HepG2 (cell line): ENCODE results near the gene HDAC5. TPM values are rescaled to one million over a fixed set of nuclear protein-coding genes. Genes with fewer than 3 reads are reported as not detected.

Source experiments
- BCLAF1 ChIP-seq: fragments of 450-650 bp; IDR thresholded peaks from 2 replicates; pipeline ENCODE4 v1.6.1; 2017; ENCODE audit warnings: mild to moderate bottlenecking
- ELF3 ChIP-seq: IDR thresholded peaks from 2 replicates; pipeline ENCODE4 v1.6.1; 2016; ENCODE audit warnings: missing genetic modification reagents, missing compliant biosample characterization
- FOXJ3 ChIP-seq: sonication (generic); formaldehyde crosslinking; IDR thresholded peaks from 2 replicates; pipeline ENCODE4 v1.4.0; 2020; ENCODE audit warnings: missing genetic modification reagents, mild to moderate bottlenecking, borderline replicate concordance
- HDAC2 ChIP-seq: sonication (generic); formaldehyde crosslinking; IDR thresholded peaks from 2 replicates; pipeline ENCODE4 v1.4.0; 2020; ENCODE audit warnings: missing genetic modification reagents
- IRF2 ChIP-seq: IDR thresholded peaks from 2 replicates; pipeline ENCODE4 v1.6.1; 2018; ENCODE audit warnings: missing genetic modification reagents, missing compliant biosample characterization
- MAF1 ChIP-seq: sonication (generic); formaldehyde crosslinking; IDR thresholded peaks from 2 replicates; pipeline ENCODE4 v1.5.0; 2020; ENCODE audit warnings: missing genetic modification reagents, borderline replicate concordance
- MBNL3 ChIP-seq: fragments of 250-450 bp; sonication (Bioruptor Pico); conservative IDR thresholded peaks from 2 replicates; pipeline ENCODE4 v1.8.0; 2022; ENCODE audit warnings: mild to moderate bottlenecking, inconsistent platforms
- MTF2 ChIP-seq: sonication (generic); formaldehyde crosslinking; IDR thresholded peaks from 2 replicates; pipeline ENCODE4 v1.5.0; 2020; ENCODE audit warnings: missing genetic modification reagents, borderline replicate concordance
- NAIF1 ChIP-seq: sonication (generic); formaldehyde crosslinking; IDR thresholded peaks from 2 replicates; pipeline ENCODE4 v1.5.0; 2020; ENCODE audit warnings: mild to moderate bottlenecking, missing genetic modification reagents, borderline replicate concordance
- RFX1 ChIP-seq: fragments of 450-650 bp; IDR thresholded peaks from 2 replicates; pipeline ENCODE4 v1.6.1; 2017
- RORA ChIP-seq: sonication (generic); formaldehyde crosslinking; IDR thresholded peaks from 2 replicates; pipeline ENCODE4 v1.5.0; 2020; ENCODE audit warnings: mild to moderate bottlenecking, missing genetic modification reagents, moderate library complexity
- SMAD1 ChIP-seq: sonication (generic); formaldehyde crosslinking; IDR thresholded peaks from 2 replicates; pipeline ENCODE4 v1.4.0; 2020; ENCODE audit warnings: missing genetic modification reagents, low read depth, mild to moderate bottlenecking, borderline replicate concordance
- TFAP4 ChIP-seq: sonication (generic); IDR thresholded peaks from 2 replicates; pipeline ENCODE4 v1.6.1; 2016; ENCODE audit warnings: low read depth, borderline replicate concordance
- ZFP82 ChIP-seq: sonication (generic); formaldehyde crosslinking; IDR thresholded peaks from 2 replicates; pipeline ENCODE4 v1.5.1; 2020; ENCODE audit warnings: mild to moderate bottlenecking, missing genetic modification reagents, borderline replicate concordance
- ZKSCAN8 ChIP-seq: IDR thresholded peaks from 2 replicates; pipeline ENCODE4 v1.6.1; 2016; ENCODE audit warnings: borderline replicate concordance, missing genetic modification reagents, missing compliant biosample characterization
- ZNF484 ChIP-seq: sonication (generic); formaldehyde crosslinking; IDR thresholded peaks from 2 replicates; pipeline ENCODE4 v1.5.1; 2020; ENCODE audit warnings: mild to moderate bottlenecking, low read depth, missing genetic modification reagents, borderline replicate concordance
- ZNF512B ChIP-seq: sonication (generic); formaldehyde crosslinking; IDR thresholded peaks from 2 replicates; pipeline ENCODE4 v1.5.1; 2020; ENCODE audit warnings: missing genetic modification reagents, mild to moderate bottlenecking, borderline replicate concordance
- ZNF615 ChIP-seq: sonication (generic); formaldehyde crosslinking; IDR thresholded peaks from 2 replicates; pipeline ENCODE4 v1.5.0; 2020; ENCODE audit warnings: mild to moderate bottlenecking, missing genetic modification reagents, borderline replicate concordance
- ZNF616 ChIP-seq: sonication (generic); formaldehyde crosslinking; IDR thresholded peaks from 2 replicates; pipeline ENCODE4 v1.5.0; 2020; ENCODE audit warnings: low read depth, mild to moderate bottlenecking, missing genetic modification reagents
- ZNF784 ChIP-seq: sonication (generic); formaldehyde crosslinking; IDR thresholded peaks from 2 replicates; pipeline ENCODE4 v1.5.1; 2020; ENCODE audit warnings: missing genetic modification reagents, mild to moderate bottlenecking, borderline replicate concordance
- ZNF879 ChIP-seq: sonication (generic); formaldehyde crosslinking; IDR thresholded peaks from 2 replicates; pipeline ENCODE4 v1.8.1; 2023; ENCODE audit warnings: missing genetic modification reagents
- ZSCAN22 ChIP-seq: sonication (generic); formaldehyde crosslinking; IDR thresholded peaks from 2 replicates; pipeline ENCODE4 v1.4.0; 2020; ENCODE audit warnings: mild to moderate bottlenecking, missing genetic modification reagents
- polyA plus RNA-seq, 8 experiments: library from polyadenylated mRNA; depleted of rRNA in 3 of 8; stranded (reverse) in 7 of 8; unstranded in 1 of 8; fragments of >200 nt; fragmentation: Illumina TruSeq in 4 of 8; extraction: Trizol in 4 of 8; gene quantifications; 2 replicates each; pipeline versions ENCODE4 v1.2.1 to v1.2.3, GENCODE V29; 2011 to 2016; ENCODE audit warnings: low read depth in 4 of 8, missing spikeins in 1 of 8, mixed read lengths in 1 of 8; ENCODE audit not compliant: insufficient read depth in 1 of 8
- total RNA-seq, 5 experiments: library from RNA; depleted of rRNA; stranded (reverse); fragments of >200 nt; fragmentation: Illumina TruSeq; extraction: Trizol; gene quantifications; 2 replicates each; pipeline ENCODE4 v1.2.3, GENCODE V29; 2016; ENCODE audit warnings: low read depth in 1 of 5

HDAC5 gene
- total and polyA plus RNA-seq, 2 of the 13 experiments (the other 11 are each of a cell fraction or from before 2014, with no cell fraction given): 46.4 to 85.4 TPM

GRCh38 chr17:44110823-44111633, 12.4 kb downstream of the HDAC5 start (continued):
- TF ChIP-seq ZNF512B (CRISPR knock-in tag): peak; percentile 90; the same call in 1 of the 2 replicates
- peak; percentile 96 for TF ChIP-seq HDAC2 (CRISPR knock-in tag)
- no peak for TF ChIP-seq MTF2 (CRISPR knock-in tag)
- no peak for TF ChIP-seq ZNF484 (CRISPR knock-in tag)
- TF ChIP-seq MBNL3 (CRISPR knock-in tag): 0 out of 2 replicates have a peak, but pooled peaks have one; percentile 43
- no peak for TF ChIP-seq RORA (CRISPR knock-in tag)
- TF ChIP-seq MAF1 (CRISPR knock-in tag): peak; percentile 93; the same call in 1 of the 2 replicates
- TF ChIP-seq ZNF879 (CRISPR knock-in tag): peak; percentile 69; the same call in 1 of the 2 replicates
- no peak for TF ChIP-seq NAIF1 (CRISPR knock-in tag)
- TF ChIP-seq ZNF615 (CRISPR knock-in tag): no peak
- TF ChIP-seq ZFP82: no peak; the same call in 1 of the 2 replicates
- peak; percentile 81; the same call in 1 of the 2 replicates for TF ChIP-seq ZSCAN22 (CRISPR knock-in tag)
- TF ChIP-seq RFX1: no peak
- TF ChIP-seq ZNF616 (CRISPR knock-in tag): peak; percentile 82
- TF ChIP-seq ELF3 (CRISPR knock-in tag): peak; percentile 97
- peak; percentile 96 for TF ChIP-seq TFAP4
- TF ChIP-seq BCLAF1: no peak
- peak; percentile 92 for TF ChIP-seq IRF2 (CRISPR knock-in tag)
- TF ChIP-seq ZNF784: no peak
- peak; percentile 95 for TF ChIP-seq ZKSCAN8 (CRISPR knock-in tag)
- TF ChIP-seq FOXJ3 (CRISPR knock-in tag): peak; percentile 32; the same call in 1 of the 2 replicates
- TF ChIP-seq SMAD1: peak; percentile 88; the same call in 1 of the 2 replicates
